DOHH2 (cell line): Measurements from ENCODE around the gene CACNB4.

Source experiments
- H3F3A ChIP-seq: fragments of 200-600 bp; sonication (generic), shearing (Covaris generic); 2 replicates; pipeline ENCODE4 v1.6.0; 2016; ENCODE audit warnings: antibody characterized with exemption, mild to moderate bottlenecking; ENCODE audit not compliant: control insufficient read depth, insufficient read depth
- H3K27ac ChIP-seq: fragments of 200-600 bp; sonication (generic); 2 replicates; pipeline ENCODE4 v1.5.1; 2014; ENCODE audit warnings: low read depth, mild to moderate bottlenecking, low read length, moderate library complexity
- H3K27me3 ChIP-seq: fragments of 200-600 bp; sonication (generic); 2 replicates; pipeline ENCODE4 v1.6.1; 2014; ENCODE audit warnings: mild to moderate bottlenecking, low read length, mixed read lengths; ENCODE audit not compliant: control insufficient read depth
- H3K36me3 ChIP-seq: fragments of 200-600 bp; sonication (generic); 2 replicates; pipeline ENCODE4 v1.6.1; 2014; ENCODE audit warnings: mild to moderate bottlenecking, low read length, moderate library complexity, mixed read lengths; ENCODE audit not compliant: control insufficient read depth
- H3K4me1 ChIP-seq: fragments of 200-600 bp; sonication (generic); 2 replicates; pipeline ENCODE4 v1.6.1; 2014; ENCODE audit warnings: mild to moderate bottlenecking, low read length, mixed read lengths; ENCODE audit not compliant: control insufficient read depth
- H3K4me2 ChIP-seq: fragments of 200-600 bp; sonication (generic); 2 replicates; pipeline ENCODE4 v1.6.0; 2014; ENCODE audit warnings: mild to moderate bottlenecking, low read length, moderate library complexity
- H3K4me3 ChIP-seq: fragments of 200-600 bp; sonication (generic); 2 replicates; pipeline ENCODE4 v1.5.1; 2014; ENCODE audit warnings: mild to moderate bottlenecking, low read length, mixed read lengths
- H3K79me2 ChIP-seq: fragments of 200-600 bp; sonication (generic); 2 replicates; pipeline ENCODE4 v1.6.1; 2014; ENCODE audit warnings: mild to moderate bottlenecking, low read length, mixed read lengths; ENCODE audit not compliant: control insufficient read depth
- H3K9me2 ChIP-seq: fragments of 200-600 bp; sonication (generic); replicated peaks from 2 replicates; pipeline ENCODE4 v1.6.1; 2014; ENCODE audit warnings: mild to moderate bottlenecking, low read length, mixed read lengths; ENCODE audit not compliant: control insufficient read depth
- H3K9me3 ChIP-seq: fragments of 200-600 bp; sonication (generic); 2 replicates; pipeline ENCODE4 v1.6.1; 2014; ENCODE audit warnings: antibody characterized with exemption, low read length, mixed read lengths; ENCODE audit not compliant: control insufficient read depth, insufficient read depth
- H4K20me1 ChIP-seq: fragments of 200-600 bp; sonication (generic); 2 replicates; pipeline ENCODE4 v1.6.0; 2014; ENCODE audit warnings: low read depth, mild to moderate bottlenecking, antibody characterized with exemption, low read length, moderate library complexity; ENCODE audit not compliant: control insufficient read depth, insufficient read depth
- CTCF ChIP-seq: fragments of 200-600 bp; sonication (generic); IDR thresholded peaks from one replicate; pipeline ENCODE4 v1.5.1; 2014; ENCODE audit warnings: antibody characterized with exemption, mild to moderate bottlenecking, low read depth, low read length; ENCODE audit not compliant: poor library complexity, severe bottlenecking
- EZH2phosphoT487 ChIP-seq: fragments of 200-600 bp; sonication (generic); IDR thresholded peaks from 2 replicates; pipeline ENCODE4 v1.6.1; 2017; ENCODE audit warnings: borderline replicate concordance, mild to moderate bottlenecking, antibody characterized with exemption, low read length, moderate library complexity, mixed read lengths

Gene CACNB4

DNA sequence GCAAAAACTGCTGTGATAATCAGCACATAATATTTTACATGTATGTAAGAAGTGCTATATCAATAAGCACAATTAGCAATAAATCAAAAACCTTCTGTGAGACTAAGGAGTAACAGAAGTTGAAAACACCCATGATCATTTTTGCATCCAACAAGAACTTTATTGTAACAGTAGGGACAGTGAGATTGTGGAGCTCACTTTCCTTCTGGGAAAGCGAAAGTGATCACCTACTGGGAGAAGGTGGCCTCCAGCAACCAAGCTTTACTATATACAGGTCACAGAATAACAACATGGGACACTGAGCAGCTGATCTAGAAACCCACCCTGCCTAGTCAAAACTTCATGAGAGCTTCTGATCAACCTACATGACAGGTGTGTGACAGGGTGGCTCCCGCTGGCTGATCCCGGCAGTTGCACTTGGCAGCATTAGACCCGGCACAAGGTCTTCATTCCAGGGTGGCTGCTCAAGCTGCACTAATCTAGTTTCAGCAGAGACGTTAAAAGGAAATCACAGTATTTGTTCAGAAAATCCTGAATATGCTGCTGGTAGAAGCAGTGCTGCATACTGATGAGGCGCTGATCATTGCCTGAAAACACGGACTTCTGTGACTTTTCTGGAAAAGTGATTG is 207.2 kb downstream of the CACNB4 start:
- H3F3A ChIP-seq = no peaks in the 10 kb centered on the region
- no peaks in the 10 kb centered on the region for H3K36me3 ChIP-seq
- no peak overlapping the region for H3K4me3 ChIP-seq
- no peaks in the 10 kb centered on the region for H3K9me2 ChIP-seq
- H3K9me3 ChIP-seq = peaks cover 4% of the 10 kb centered on the region; the same call in 1 of the 2 replicates
- no peak overlapping the region for H3K4me2 ChIP-seq
- no peaks in the 10 kb centered on the region for H3K27me3 ChIP-seq
- TF ChIP-seq EZH2phosphoT487 = no peak
- no peak for TF ChIP-seq CTCF
- no peaks in the 10 kb centered on the region for H3K4me1 ChIP-seq
- H4K20me1 ChIP-seq = no peaks in the 10 kb centered on the region
- H3K79me2 ChIP-seq = no peaks in the 10 kb centered on the region
- H3K27ac ChIP-seq = no peak overlapping the region

DNA sequence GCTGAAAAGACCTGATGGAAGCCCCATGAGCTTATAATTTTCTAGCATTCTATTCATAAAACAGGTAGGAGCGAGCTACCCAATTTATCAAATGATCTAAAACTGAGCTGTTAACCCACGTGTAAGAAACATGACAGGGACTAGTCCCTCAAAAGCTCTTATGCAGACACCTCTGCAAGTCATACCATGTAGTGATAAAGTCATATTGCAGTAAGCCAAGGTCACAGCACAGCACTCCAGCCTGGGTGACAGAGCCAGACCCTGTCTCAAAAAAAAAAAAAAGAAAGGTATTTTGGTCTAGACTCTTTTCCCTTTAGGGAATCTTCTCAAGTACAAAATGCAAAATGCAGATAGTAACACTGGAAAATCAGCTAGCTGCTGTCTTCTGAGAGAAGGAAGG is 211.7 kb downstream of the CACNB4 start:
- TF ChIP-seq CTCF (no peak), EZH2phosphoT487 (no peak)
- H3K9me2 ChIP-seq = no peaks in the 10 kb centered on the region
- H3K9me3 ChIP-seq = no peaks in the 10 kb centered on the region
- H3K4me1 ChIP-seq = no peaks in the 10 kb centered on the region
- no peak overlapping the region for H3K4me3 ChIP-seq
- no peaks in the 10 kb centered on the region for H3F3A ChIP-seq
- H3K79me2 ChIP-seq = no peaks in the 10 kb centered on the region
- no peak overlapping the region for H3K27ac ChIP-seq
- H3K36me3 ChIP-seq = no peaks in the 10 kb centered on the region
- no peaks in the 10 kb centered on the region for H4K20me1 ChIP-seq
- no peak overlapping the region for H3K4me2 ChIP-seq
- H3K27me3 ChIP-seq = no peaks in the 10 kb centered on the region

GRCh38 chr2:151886241-151886640 is 212.6 kb downstream of the CACNB4 start:
- Histone ChIP-seq H3K9me3 (no peaks in the 10 kb centered on the region), H3K36me3 (no peaks in the 10 kb centered on the region), H3K27ac (no peak overlapping the region), H3K4me1 (no peaks in the 10 kb centered on the region), H3K4me2 (no peak overlapping the region), H3K9me2 (no peaks in the 10 kb centered on the region), H3K79me2 (no peaks in the 10 kb centered on the region), H3K4me3 (no peak overlapping the region), H3F3A (no peaks in the 10 kb centered on the region), H3K27me3 (no peaks in the 10 kb centered on the region), H4K20me1 (no peaks in the 10 kb centered on the region)
- TF ChIP-seq CTCF = no peak
- no peak for TF ChIP-seq EZH2phosphoT487
